Astrocyte of the spinal cord (primary cell): ENCODE results near the gene SLCO2A1.

Source experiments
- DNase-seq: peaks from one replicate; pipeline ENCODE4 v3.0.0; 2011; ENCODE audit warnings: low read depth, low spot score
- H3K4me3 ChIP-seq: 2 replicates; pipeline ENCODE4 v1.5.1; 2011; ENCODE audit warnings: low read depth, mild to moderate bottlenecking, low read length, moderate library complexity
- in situ Hi-C: cut with HindIII; loops from 2 replicates; pipeline ENCODE4 v1.10.0; 2017; ENCODE audit warnings: low sequenced_read_pairs
- TF ChIP-seq, protein P1 (sequence below): IDR thresholded peaks from 2 replicates; pipeline ENCODE4 v1.5.1; 2012; ENCODE audit warnings: low read depth, mild to moderate bottlenecking, low read length, inconsistent platforms

The SLCO2A1 gene

DNA sequence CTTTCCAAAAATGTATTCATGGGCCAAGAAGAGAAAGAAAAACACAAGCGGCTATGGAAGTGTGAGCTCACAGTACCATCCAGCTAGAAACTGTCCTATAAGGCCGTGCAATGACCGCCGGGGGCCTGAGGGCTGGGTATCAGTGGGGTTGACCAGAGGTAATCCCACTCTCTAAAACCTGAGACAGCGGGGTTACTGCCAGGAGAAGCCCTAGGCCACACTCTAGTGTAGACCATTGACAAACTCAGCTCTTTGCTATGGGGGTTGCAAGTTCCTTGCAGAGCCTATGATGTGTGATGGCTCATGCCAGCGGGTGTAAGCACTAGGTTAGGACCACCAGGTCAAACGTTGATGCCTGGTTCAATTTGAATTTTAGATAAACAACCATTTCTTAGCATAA is 25.9 kb upstream of the SLCO2A1 start:
- TF ChIP-seq, protein P1, sequence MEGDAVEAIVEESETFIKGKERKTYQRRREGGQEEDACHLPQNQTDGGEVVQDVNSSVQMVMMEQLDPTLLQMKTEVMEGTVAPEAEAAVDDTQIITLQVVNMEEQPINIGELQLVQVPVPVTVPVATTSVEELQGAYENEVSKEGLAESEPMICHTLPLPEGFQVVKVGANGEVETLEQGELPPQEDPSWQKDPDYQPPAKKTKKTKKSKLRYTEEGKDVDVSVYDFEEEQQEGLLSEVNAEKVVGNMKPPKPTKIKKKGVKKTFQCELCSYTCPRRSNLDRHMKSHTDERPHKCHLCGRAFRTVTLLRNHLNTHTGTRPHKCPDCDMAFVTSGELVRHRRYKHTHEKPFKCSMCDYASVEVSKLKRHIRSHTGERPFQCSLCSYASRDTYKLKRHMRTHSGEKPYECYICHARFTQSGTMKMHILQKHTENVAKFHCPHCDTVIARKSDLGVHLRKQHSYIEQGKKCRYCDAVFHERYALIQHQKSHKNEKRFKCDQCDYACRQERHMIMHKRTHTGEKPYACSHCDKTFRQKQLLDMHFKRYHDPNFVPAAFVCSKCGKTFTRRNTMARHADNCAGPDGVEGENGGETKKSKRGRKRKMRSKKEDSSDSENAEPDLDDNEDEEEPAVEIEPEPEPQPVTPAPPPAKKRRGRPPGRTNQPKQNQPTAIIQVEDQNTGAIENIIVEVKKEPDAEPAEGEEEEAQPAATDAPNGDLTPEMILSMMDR, result no peak
- in situ Hi-C loops, result no loop called here
- no peak for DNase-seq
- no peak overlapping the region for H3K4me3 ChIP-seq

DNA sequence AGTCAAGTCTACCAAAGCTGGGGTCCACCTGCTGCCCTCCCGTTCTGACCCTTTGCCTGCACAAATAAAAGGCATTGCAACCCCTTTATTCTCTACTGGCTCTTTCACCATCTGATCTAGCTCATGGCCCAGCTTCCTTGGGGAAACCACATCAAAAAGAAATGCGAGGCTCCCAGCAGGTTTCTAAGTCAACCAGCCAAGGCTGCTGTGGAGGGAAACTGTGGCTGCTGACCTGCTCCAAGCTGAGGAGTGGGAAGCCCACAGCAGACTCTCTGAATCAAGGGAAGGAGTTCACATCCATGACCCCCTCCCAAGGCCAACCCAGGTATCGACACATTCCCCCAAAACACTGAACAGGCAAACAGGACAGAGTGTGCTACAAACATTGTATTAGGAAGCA is 25.2 kb upstream of the SLCO2A1 start:
- DNase-seq, result peak; percentile 23
- in situ Hi-C loops, result no loop called here
- TF ChIP-seq, protein P1, result no peak
- no peak overlapping the region for H3K4me3 ChIP-seq

DNA sequence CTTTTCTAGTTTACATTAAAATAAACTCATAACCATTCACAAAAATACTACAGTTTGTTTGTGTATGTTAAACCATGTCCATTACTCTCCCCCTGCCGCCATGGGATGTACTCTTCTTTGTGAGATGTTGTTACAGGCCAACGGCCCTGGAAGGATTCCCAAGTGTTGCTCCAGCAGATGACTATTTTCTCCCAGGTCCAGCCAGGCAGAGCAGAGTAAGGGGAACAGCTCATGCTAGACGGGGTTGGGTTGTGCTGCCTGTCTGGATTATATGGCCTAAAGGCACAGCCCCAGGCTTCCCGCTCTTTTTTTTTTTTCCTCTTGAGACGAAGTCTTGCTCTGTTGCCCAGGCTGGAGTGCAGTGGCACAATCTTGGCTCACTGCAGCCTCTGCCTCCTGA is 24.5 kb upstream of the SLCO2A1 start:
- TF ChIP-seq, protein P1, result no peak
- no peak overlapping the region for H3K4me3 ChIP-seq
- peak; percentile 30 for DNase-seq
- in situ Hi-C loops, result no loop called here

DNA sequence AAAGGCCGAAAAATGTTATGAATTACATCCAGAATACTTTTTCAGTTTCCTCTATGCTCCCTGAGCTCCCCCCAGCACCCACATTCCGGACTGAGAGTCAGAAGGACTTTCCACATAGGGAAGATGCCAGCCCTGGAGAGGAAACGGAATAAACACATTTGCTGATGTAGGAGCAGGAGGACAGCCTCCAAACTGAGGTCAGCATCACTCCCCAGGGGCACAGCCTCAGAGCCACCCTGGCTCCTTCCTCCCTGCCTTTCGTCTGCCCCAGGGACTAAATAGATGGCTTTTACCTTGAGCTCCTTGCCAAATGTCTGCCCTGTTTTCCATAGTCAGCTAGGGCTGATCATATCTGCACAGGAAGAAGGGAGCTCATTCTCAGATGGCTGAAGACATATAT is 22.6 kb upstream of the SLCO2A1 start:
- DNase-seq, result no peak
- no peak overlapping the region for H3K4me3 ChIP-seq
- in situ Hi-C loops, result no loop called here
- TF ChIP-seq, protein P1, result no peak

DNA sequence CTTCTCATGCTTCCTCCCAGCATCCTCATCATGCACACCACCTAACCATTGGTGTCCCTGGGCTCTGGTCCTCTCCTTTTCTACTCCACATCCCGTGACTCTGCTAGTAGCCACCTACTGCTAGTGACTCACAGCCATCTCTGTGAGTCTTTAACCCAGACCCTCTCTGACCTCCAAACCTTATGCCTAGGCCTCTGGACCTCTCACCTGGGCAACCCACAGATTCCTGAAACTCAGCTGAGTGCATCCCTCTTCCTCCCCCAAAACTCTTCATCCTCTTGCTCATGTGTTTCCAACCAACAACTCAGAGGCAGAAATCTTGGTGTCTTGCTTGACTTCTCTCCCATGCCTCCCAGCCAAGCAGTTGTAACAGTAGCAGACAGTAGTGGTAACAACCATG is 20.0 kb upstream of the SLCO2A1 start:
- TF ChIP-seq, protein P1, result no peak
- no peak for DNase-seq
- in situ Hi-C loops, result no loop called here
- no peak overlapping the region for H3K4me3 ChIP-seq

DNA sequence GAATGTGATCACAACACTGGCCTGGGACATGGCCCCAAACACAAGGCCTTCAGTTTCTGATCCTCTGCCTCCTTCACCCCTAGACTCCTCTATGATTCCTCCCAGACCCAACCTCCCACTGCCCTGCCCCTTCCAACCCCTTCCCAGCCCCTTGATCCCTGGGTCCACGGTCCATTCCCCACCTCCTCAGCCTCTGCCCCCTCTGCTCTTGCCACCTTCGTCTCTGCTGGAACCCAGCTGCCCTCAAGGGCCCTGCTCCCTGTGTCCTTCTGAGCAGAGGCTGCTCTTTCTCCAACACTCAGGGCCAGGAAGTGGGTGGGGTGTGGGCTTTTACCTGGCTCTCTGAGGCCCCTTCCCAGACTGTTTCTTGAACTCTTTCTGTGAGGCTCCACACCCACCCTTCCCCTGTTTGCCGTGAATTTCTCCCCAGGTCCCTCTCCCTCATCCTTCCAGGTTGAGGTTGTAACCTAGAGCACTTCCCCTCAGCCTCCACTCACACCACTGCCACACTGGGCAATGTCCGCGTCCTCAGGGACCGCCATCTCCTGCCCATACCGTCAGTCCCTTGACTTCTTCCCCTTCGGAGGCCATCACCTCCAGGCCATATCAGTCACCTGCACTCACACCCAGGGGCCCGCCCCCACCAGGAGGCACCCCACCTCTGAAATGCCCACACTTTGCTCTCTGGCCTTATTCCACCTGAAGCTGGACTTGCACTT is 18.7 kb upstream of the SLCO2A1 start:
- in situ Hi-C loops, result no loop called here
- TF ChIP-seq, protein P1, result no peak
- no peak overlapping the region for H3K4me3 ChIP-seq
- DNase-seq, result no peak
